H1 (cell line): Measurements from ENCODE around the gene ZNF777. TPM values are rescaled to one million over a fixed set of nuclear protein-coding genes. Genes with fewer than 3 reads are reported as not detected.

ENCODE experiments used
- CEBPB ChIP-seq: IDR thresholded peaks from 2 replicates; pipeline ENCODE4 v1.6.1; 2012; ENCODE audit warnings: low read depth, low read length
- CHD7 ChIP-seq: fragments of 300-600 bp; sonication (generic); IDR thresholded peaks from 2 replicates; pipeline ENCODE4 v1.7.1; 2012; ENCODE audit warnings: low read length, moderate library complexity, mild to moderate bottlenecking, inconsistent platforms; ENCODE audit not compliant: insufficient replicate concordance
- KDM4A ChIP-seq: IDR thresholded peaks from one replicate; pipeline ENCODE4 v1.7.1; 2012; ENCODE audit warnings: low read depth, mild to moderate bottlenecking, moderate library complexity, low read length, inconsistent platforms; ENCODE audit not compliant: severe bottlenecking
- NANOG ChIP-seq: IDR thresholded peaks from 2 replicates; pipeline ENCODE4 v1.6.1; 2011; ENCODE audit warnings: low read length, low read depth, mild to moderate bottlenecking, inconsistent platforms; ENCODE audit not compliant: insufficient read depth, poor library complexity, severe bottlenecking
- SIRT6 ChIP-seq: IDR thresholded peaks from one replicate; pipeline ENCODE4 v1.7.1; 2012; ENCODE audit warnings: low read length, inconsistent platforms
- TEAD4 ChIP-seq: IDR thresholded peaks from 2 replicates; pipeline ENCODE4 v1.6.1; 2012; ENCODE audit warnings: low read depth, low read length, inconsistent platforms, mixed read lengths
- polyA plus RNA-seq, 7 experiments: library from polyadenylated mRNA; depleted of rRNA in 3 of 7; stranded (reverse) in 5 of 7; unstranded in 2 of 7; fragments of >200 nt in 5 of 7; fragments of 200-250 nt in 2 of 7; gene quantifications; 1 replicate in 5 of 7; 2 replicates in 1 of 7; 4 replicates in 1 of 7; pipeline versions ENCODE4 v1.2.1 to v1.2.3, GENCODE V29; 2011 to 2013; ENCODE audit warnings: missing spikeins in 2 of 7, mixed read lengths in 2 of 7
- total RNA-seq: library from RNA; stranded (reverse); fragmentation: NEBNext Ultra II Directional; extraction: Animal tissue kit (Norgen Biotek cat#: 25700); gene quantifications from 2 replicates; pipeline ENCODE4 v1.2.1, GENCODE V29; 2021

Gene ZNF777
- total and polyA plus RNA-seq, 2 of the 8 experiments (the other 6 are each of a cell fraction or from before 2014, with no cell fraction given): 8.0 to 10.1 TPM

GRCh38 chr7:149431486-149432120 is 29.3 kb downstream of the ZNF777 start (continued):
- TF ChIP-seq NANOG: no peak
- no peak for TF ChIP-seq SIRT6
- no peak for TF ChIP-seq CEBPB
- TF ChIP-seq TEAD4: no peak
- no peak for TF ChIP-seq KDM4A
- TF ChIP-seq CHD7: no peak
